DMS 273 (cell line): ENCODE measurements around the gene FAM135A.
A peak's percentile ranks its signal among the peaks of the same experiment; 100 is the strongest.
"Not testable (repeated sequence)": the region's sequence is repeated elsewhere in the genome, so short reads cannot be mapped to it uniquely, and the experiment has no call there.

Experiments
- DNase-seq: peaks from one replicate; lab custom pipeline; 2025; ENCODE audit not compliant: unreplicated experiment; lab: John Stamatoyannopoulos, UW

Gene FAM135A

GRCh38 chr6:70456735-70457134 is 43.4 kb downstream of the FAM135A start:
- no peak for DNase-seq

DNA sequence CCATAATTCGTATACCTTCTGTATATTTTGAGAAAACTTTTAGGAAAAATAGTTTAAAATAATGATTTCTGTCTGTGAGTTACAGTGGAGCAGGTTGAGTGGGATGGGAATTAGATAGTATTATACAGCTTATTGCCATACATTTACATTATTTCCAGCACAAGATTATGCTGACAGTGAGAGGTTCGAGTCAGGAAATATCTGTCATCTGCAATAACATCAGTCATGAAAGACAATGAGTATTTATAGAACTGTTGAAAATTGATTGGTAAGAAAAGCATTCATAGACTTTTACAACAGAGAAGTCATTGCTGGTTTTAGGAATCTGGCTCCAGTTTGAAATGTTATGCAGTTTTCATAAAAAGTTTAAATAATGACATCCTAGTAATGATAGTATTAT is 45.9 kb downstream of the FAM135A start:
- no peak for DNase-seq

GRCh38 chr6:70459699-70460098 is 46.4 kb downstream of the FAM135A start:
- DNase-seq, result not testable (repeated sequence)

DNA sequence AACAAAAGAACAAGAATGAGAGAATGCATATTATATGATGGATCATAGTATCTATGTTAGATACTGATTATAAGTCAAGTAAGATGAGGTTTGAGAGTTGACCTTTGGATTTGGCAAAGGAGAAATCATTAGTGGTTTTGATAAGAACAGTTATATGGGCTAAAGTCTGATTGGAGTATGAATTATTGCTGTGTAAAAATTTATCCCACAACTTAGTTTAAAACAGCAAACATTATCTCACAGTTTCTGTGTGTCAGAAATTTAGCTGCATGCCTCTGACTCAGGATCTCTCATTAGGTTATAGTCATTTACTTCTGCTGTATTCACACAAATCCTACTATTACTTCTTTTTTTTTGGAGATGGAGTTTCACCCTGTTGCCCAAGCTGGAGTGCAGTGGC is 56.7 kb downstream of the FAM135A start:
- DNase-seq, result no peak

DNA sequence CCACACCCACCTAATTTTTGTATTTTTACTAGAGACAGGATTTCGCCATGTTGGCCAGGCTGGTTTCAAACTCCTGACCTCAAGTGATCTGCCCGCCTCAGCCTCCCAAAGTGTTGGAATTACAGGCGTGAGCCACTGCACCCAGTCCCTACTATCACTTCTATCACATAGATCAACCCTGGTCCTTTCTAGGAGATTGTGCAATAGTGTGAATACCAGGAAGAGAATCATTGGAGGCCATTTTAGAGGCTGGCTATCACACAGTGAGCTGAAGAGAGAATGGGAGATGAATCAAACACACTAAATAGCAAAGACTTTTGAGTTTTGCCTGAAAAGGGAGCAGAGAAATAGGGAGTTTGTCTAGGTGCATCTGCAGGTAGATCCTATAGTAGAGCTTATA is 57.2 kb downstream of the FAM135A start:
- DNase-seq, result not testable (repeated sequence)

GRCh38 chr6:70474751-70475150 is 61.4 kb downstream of the FAM135A start:
- DNase-seq, result no peak

GRCh38 chr6:70479236-70479635 is 65.9 kb downstream of the FAM135A start:
- peak; percentile 75 for DNase-seq

DNA sequence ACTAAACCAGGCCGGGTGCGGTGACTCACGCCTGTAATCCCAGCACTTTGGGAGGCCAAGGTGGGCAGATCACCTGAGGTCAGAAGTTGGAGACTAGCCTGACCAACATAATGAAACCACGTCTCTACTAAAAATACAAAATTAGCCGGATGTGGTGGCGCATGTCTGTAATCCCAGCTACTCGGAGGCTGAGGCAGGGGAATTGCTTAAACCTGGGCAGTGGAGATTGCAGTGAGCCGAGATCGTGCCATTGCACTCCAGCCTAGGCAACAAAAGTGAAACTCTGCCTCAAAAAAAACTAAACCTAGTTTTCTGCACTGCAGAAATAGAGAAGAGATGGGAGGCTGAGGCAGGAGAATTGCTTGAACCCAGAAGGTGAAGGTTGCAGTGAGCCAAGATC is 73.3 kb downstream of the FAM135A start:
- DNase-seq, result not testable (repeated sequence)

DNA sequence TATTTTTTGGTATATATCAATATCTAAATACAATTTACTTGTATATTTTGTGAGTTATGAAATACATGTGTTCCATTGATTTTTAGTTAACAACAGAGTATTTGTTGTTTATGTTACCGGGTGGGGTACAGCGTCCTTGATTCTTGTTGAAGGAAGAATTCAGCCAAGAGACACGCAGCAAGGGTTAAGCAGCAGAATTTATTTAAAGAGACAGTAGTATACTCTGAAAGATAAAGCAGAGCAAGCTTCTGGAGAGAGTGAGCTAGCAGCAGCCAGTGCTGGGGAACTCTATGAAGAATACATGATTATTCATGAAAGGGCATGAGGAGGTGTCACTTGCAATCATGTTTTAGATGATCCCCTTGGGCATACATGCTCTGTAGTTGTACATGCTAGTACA is 76.1 kb downstream of the FAM135A start:
- DNase-seq, result no peak

- no peak for DNase-seq
These were observed 81.5 kb downstream of the FAM135A start for GRCh38 chr6:70494833-70495232.

GRCh38 chr6:70495790-70496189 is 82.5 kb downstream of the FAM135A start:
- DNase-seq, result not testable (repeated sequence)

DNA sequence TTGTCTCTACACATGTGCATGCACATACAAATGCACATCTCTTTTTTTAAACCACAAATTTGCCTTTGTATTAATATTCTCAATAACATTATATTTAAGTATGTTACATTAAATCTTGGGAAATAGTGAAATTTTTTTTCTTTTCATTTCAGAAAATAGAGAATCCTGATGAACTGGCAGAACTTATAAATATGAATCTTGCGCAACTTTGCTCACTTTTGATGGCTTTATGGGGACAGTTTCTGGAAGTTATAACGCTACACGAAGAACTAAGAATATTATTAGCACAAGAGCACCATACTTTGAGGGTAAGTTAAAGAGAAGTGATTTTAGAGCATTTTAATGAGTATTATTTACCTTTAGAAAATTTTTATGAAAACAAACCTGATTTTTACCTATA is 89.2 kb downstream of the FAM135A start:
- no peak for DNase-seq

GRCh38 chr6:70503813-70504465 is 90.6 kb downstream of the FAM135A start:
- DNase-seq, result no peak

DNA sequence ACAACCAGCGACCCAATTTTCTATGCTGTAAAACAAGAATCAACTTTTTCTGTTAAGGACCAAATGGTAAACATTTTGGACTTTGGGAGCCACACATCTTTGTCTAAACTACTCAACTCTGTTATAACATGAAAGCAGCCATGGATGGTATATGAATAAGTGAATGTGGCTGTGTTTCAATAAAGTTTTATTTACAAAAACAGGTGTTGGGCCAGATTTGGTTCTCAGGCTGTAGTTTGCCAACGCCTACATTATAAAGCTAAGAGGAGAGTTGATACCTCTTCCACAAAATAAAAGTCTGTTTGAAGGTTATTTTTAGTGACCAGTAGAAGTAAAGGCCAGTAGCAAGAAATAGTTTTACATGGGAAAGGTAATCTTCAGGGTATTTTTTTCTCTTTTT is 93.0 kb downstream of the FAM135A start:
- DNase-seq, result no peak

GRCh38 chr6:70507161-70507560 is 93.9 kb downstream of the FAM135A start:
- no peak for DNase-seq

- DNase-seq, result no peak
These were observed 95.6 kb downstream of the FAM135A start for GRCh38 chr6:70508953-70509352.

DNA sequence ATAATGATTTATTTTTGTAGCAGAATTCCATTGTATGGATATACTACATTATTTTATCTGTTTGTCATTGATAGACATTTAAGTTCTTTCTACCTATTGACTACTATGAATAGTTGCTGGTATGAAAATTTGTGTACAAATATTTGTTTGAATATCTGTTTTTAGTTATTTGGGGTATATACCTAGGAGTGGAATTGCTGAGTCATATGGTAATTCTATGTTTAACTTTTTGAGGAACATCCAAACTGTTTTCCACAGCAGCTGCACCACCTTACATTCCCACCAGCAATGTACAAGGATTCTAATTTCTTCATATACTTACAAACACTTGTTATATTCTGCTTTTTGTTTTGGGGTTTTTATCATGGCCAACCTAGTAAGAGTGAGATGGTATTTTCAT is 97.3 kb downstream of the FAM135A start:
- DNase-seq, result no peak

DNA sequence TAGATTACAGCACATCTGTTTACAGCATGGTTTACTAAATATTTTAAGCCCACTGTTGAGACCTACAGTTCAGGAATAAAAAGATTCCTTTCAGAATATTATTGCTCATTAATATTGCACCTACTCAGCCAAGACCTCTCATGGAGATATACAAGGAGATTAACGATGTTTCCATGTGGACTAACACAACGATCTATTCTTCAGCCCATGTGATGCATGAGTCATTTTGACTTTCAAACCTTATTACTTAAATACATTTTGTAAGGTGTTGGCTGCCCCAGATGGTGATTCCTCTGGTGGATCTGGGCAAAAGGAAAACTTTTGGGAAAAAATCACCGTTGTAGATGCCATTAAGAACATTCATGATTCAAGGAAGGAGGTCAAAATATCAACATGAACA is 105.4 kb downstream of the FAM135A start:
- DNase-seq, result no peak

GRCh38 chr6:70520575-70520974 is 107.3 kb downstream of the FAM135A start:
- DNase-seq, result peak; percentile 32

- DNase-seq, result no peak
These were observed 111.5 kb downstream of the FAM135A start for GRCh38 chr6:70524721-70525286.

GRCh38 chr6:70527071-70527737 is 113.9 kb downstream of the FAM135A start:
- DNase-seq, result no peak

- DNase-seq, result no peak
These were observed 116.7 kb downstream of the FAM135A start for GRCh38 chr6:70530023-70530422.

DNA sequence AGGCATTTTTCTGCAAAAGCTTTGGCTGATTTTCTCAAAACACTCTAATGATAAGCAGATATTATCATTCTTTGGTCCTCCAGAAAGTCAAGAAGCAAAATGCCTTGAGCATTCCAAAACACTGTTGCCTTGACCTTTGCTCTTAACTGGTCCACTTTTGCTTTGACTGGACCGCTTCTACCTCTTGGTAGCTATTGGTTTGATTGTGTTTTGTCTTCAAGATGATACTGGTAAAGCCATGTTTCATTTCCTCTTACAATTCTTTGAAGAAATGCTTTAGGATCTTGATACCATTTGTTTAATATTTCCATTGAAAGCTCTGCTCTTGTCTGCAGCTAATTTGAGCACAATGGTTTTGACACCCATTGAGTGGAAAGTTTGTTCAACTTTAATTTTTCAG is 117.8 kb downstream of the FAM135A start:
- no peak for DNase-seq
